Kidney capillary endothelial cell (primary cell): ENCODE measurements around the gene CDS2.

Experiments used
- DNase-seq: peaks from one replicate; pipeline ENCODE4 v3.0.0-alpha.2; 2018; ENCODE audit warnings: low spot score

CDS2 gene

DNA sequence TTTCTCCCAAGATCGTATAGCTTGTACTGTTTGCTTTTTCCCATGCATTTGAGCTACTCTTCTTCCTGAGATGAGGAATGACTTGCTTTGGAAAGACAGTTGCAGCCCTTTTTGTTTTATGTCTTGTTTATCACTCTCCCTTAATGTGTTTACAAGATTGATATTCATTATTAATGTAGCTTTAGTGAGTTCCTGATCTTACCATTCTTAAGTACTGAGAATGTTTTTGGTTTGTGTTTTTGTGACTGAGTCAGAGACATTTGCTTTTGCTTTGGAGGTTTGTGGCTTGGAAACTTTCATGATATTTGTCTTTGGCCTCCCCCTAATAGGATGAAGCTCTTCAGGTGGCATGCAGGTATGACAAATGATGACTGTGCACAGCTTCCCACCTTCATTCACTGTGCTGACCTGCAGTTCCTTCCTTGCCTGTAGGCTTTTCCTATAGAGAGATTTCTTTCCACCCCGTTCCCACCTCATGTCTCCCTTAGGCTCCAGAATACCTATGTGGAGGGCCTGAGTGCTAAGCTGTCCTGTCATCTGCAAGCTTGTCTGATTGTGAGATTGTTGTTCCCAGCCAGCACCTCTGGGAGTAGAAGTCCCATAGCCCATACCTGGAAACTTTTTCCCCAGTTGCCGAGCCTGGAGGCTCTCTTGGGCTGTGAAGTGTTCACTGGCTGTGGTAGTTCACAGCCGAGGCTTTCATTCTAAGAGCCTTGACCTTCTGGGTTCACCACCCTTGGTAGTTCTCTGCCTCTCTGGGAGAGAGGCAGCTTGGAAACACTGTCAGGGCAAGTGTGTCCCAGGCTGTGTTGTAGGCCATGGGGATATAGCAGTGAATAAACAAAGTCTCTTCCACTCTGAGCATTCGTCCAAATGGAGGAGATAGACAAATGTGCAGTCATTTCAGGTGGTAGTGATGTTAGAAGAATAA, 27.1 kb downstream of the CDS2 start:
- no peak for DNase-seq

DNA sequence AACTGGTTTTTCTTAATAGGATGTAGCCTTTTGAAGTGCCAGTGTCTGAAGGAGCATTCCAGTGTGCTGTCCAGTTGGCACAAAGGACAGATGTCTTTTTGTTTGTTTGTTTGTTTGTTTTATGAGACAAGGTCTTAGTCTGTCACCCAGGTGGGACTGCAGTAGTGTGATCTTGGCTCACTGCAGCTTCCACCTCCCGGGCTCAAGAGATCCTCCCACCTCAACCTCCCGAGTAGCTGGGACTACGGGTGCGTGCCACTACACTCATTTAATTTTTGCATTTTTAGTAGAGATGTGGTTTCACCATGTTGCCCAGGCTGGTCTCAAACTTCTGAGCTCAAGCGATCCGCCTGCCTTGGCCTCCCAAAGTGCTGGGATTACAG, 27.7 kb downstream of the CDS2 start:
- no peak for DNase-seq

DNA sequence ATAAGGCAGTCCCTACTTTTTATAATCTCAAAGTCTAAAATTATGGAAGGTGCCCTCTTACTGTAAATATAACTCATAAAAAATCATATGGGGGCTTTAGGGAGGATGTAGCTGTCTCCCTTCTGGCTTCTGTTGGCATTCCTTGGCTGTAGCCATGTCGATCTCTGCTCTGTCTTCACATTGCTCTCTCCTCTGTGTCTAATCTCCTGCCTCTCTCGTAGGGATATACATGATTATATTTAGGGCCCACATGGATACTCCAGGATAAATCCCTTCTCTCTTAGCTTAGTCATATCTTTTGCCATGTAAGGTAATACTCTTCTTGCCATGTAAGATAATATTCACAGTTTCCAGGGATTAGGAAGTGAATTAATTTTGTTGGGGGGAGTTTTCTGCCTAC, 28.6 kb downstream of the CDS2 start:
- DNase-seq = no peak

DNA sequence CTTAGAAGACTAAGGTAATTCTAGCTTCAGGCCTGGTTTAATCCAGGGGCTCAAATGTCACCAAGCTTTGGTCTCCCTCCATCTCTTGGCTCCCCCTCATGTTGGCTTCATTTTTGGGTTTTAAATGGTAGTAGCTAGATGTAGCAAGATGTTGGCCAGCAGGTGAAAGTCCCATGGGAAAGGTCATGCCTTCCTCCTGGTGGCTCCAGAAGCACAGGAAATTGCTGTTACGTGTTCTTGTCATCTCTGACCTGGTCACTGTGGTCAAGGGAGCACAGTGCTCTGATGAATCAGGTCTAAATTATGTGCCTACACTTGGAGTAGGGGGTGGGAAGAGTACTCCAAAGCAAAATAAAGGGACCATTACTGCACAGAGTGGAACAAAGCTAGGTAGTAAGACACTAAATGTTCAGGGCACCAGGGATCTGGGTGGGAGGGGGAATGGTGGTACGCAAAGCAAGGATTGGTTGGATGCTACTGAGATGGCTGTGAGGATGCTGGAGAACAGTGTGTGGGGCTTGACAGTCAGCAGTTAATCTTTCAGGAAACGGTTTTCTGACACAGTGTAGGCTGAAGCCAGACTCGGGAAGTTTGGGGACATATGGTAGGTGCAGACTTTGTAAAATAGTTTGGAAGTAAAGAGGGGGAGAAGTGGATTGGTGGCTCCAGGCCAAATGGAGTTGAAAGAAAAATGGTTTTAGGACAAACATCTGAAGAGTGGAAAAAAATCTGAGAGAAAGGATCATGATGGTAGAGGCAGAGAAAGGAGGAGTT, 30.1 kb downstream of the CDS2 start:
- peak; percentile 51 for DNase-seq

DNA sequence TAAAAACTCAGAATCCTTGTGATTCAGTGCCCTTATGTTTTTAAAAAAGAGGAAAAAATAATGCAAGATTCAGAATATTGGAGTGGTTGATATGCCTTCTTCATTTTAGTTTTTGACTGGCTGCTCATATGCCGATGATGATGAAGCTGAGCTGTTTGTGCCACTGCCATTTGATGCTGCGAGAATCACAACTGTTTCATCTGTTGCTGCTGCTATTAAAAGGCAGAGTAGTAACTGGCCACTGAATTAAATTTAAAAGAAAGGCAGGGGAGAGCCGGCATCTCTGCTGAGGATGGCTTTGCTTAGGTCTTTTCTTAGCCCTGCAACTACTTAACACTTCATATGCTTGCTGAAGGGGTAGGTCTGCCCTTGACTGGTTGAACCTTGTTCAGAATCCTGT, 33.1 kb downstream of the CDS2 start:
- DNase-seq = no peak

DNA sequence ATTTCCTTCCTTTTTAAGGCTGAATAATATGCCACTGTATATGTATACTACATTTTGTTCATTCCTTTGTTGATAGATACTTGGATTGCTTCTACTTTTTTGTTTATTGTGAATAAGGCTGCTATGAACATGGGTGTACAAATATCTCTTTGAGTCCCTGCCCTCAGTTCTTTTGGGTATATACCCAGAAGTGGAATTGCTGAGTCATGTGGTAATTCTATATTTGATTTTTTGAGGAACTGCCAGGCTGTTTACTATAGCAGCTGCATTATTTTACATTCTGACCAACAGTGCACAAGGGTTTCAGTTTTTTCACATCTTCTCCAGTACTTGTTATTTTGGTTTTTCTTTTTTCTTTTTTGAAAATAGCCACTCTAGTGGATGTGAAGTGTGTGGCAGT, 34.1 kb downstream of the CDS2 start:
- no peak for DNase-seq

DNA sequence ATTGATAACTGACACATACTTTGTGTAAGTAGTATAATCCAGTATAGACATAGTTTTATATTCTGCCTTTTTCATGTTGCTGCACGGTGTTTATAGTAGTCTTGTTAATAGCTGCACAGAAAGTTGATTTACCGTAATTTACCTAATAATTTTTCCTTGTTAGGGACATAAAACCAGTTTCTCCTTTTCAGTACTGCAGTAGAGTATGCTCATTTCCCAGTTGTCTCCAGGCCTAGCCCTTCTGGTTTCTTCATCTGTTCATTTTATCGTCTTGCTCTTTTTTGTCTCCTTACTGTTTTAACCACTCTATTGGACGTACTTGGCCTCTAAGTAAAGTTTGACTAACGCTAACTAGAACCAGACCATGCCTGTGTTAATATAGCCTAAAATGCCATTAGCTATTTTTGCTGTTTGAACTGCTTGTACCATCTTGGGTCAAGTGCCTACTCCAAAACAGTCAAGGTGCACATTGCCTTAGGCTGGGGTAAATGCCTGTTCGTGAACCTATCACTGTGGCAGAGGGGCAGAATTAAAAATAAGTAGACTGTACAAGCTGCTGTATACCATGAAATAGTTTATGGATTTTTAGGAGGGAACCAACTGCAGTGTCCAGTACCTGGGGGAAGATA, 34.8 kb downstream of the CDS2 start:
- DNase-seq = no peak

DNA sequence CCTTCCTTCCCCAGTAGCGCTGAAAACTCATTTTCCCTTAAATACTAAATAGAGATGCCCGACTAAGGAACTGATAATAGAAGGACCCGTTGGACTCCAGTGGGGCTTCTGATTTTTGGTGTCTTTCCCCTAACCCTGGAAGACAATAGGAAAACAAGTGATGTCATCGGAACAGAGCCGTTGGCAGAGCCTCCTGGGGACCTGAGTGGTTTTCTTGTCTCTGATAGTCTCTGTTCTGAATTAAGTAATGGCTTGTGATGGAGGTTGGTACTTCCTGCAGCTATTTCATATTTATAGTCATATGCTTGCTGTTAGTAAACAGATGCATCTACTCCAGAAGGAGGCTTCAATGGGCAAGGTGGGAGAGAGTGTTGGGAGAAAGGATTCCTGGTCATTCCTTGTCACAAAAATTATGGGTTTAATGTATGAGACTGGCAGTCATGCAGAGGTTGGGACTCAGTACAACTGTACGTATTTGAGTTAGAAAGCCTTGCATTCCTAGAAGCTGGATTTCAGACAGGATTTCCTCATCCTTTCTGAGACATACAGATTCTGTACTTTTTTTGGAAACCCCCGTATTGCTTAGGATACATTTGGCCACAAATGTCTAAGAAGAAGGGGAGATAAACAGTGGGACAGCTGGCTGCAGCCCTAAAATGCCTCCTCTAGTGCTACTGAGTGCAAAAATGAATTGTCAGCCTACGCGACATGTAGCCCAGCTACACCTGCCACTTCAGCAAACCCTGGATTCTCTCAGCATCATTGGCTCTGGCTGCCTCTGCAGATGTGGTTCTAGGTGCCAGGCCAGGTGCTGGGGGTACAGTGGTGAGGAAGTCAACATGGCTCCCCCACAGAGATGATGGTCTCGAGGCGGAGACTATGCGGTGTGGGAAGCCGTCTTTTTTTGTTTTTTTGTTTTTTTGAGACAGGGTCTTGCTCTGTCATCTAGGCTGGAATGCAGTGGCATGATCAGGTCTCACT, 38.1 kb downstream of the CDS2 start:
- DNase-seq = no peak

DNA sequence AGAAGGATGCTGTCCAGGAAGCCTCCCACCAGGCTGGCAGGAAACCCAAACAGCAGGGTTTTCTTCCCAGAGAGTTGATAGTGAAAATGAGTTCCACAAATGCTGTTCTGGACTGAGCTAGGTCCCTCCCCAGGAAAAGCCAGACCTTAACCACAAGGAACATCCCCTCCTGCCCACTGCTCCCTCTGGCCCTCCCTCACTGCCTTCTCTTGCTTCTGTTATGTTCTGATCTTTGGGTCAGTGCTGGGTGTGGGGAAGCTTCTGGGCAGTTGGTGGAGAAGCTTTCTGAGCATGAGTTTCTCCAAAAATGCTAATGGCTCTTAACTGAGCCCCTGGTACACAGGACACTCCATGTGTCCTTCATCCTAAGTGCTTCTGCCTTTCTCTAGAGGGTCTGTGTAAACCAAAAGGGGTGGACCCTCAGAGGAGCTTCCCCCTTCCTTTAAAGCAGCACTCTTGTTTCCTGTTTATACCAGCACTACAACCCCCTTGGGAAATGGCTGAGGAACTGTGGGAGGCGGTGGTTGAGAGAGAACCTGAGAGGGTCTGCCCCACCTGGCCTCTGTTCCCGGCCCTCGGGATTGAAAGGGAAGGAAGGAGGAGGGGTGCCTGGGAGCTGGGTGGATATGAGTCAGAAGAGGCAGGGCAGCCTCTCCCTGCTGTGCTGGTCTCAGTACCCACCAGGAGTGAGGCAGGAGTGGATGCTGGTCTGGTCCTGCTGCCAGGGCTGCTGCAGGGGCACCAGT, 42.0 kb downstream of the CDS2 start:
- peak; percentile 51 for DNase-seq

DNA sequence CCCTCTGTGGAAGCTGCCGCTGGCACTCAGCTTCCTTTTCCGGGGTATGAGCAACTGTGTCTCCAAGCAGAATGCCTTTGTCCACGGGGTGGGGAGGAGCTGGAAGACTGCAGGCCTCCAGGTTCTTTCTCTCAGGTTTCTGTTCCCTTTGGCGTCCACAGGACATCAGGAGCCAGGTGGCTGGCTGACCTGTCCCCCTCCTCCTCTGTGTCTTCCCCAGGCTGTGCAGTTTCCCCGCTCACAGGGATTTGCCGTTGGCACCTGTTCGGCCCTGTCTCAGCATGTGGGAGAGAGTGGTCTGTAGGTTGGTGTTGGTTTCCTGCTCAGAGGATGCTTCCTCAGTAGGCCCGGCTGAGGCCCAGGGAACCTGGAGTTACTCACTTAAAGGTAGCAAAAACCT, 43.5 kb downstream of the CDS2 start:
- DNase-seq = peak; percentile 55

DNA sequence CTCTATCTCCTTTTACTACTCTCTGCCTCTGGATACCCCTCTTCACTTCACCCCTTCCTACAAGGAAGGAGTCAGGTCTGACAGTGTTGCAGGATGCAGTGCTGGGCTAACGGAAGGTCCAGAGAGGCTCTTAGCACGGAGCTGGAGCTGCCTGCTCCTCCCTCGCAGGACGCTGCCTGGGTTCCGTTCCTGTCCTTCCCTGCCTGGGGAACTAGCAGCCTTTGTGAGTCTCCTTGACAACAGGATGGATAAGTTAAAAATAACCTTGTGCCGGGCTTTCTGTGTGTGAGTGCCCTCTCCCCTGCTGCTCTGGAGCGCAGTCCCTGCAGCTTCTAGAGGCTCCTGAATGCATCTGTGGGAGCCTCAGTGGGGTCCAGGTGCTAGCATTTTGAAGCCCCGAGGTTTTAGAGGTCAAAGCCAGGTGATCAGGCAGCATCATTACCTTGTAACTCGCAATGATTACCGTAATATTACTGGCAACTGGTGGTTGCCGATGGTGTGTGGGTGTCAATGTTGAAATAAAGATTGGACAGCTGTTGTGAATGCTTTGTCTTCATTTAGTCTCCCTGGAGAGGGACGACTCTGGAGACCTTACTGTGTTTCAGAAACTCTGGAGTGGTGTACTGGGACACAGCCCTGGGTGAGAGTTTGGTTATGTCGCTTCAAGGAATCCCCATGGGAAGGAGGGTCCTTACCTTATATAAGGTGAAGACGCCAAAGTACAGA, 44.4 kb downstream of the CDS2 start:
- DNase-seq = peak; percentile 64

DNA sequence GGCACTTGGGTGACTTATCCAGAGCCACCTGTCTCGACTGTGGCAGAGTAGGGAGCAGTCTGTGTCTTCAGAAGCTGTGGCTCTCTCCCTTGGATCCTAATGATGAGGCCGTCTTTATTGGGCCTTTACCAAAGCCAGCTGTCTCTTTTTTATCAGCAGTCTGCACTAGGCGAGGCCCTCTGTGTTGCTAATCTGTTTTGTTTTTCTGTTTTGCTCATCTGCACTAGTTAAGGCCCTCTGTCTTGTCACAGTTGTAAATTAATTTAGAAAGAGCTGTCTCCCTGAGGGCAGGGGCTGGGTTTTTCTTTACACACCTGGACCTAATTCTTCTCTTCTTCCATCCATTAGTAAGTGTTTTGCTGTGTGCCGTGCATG, 45.0 kb downstream of the CDS2 start:
- no peak for DNase-seq

DNA sequence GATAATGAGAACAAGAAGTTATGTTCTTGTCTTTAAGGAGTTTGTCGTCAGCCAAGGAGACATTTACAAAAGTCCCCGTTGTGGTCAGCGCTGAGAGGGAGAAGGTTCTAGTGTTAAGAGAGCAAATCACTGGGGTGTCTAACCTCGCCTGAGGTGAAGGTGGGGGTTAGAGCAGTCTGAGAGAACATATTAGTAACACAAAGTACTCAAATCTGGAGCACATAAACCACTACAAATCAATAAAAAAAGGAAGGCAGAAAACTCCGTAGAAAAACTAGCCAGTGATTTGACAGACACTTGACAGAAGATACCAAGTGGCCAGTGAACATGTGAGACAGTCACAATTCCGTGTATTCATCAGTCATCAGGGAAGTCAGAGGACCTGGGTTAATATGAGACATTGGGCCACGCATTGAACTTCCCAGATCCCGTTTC, 45.4 kb downstream of the CDS2 start:
- no peak for DNase-seq

DNA sequence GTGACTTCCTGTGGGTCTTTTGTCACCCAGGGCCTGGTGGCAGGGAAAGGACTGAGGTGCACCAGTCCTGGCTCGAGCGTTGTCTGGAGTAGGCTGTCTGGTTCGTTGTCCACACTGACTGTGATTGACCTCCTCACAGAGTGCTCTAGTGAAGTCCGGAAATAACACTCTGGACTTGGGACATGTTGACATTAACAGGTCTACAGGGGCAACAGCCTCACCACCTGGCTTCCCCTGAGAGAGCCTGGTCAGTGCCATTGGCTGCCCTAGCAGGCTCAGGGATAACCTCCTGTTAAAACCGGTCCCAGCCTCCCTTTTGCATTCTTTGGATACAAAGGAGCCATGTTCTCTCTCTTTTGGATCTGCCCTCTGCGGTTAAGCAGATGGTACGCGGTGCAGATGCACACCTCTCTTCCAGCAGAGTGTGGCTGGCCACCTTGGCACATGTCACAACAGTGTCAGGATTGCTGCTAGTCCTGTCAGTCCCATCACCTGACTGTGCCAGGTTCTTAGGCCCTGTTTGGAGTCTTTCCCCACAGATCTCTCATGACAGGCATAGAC, 46.2 kb downstream of the CDS2 start:
- no peak for DNase-seq

DNA sequence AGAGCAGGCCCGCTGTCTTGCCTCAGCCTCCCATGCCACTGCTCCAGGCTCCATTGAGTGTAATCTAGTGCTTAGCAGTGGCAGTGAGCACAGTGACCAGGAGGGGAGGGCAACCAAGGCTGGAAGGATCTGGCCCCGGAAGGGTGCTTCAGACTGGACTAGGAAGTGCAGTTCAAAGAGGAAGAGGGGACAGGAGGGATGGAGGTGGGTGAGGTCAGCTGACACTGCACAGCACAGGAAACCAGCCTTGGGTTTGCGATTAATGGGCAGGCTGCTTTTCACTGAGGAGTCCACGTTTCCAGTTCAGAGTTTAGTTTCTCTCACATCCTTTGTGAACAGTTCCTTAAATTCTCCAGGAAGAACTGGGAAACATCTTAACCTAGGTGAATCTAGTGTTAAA, 46.9 kb downstream of the CDS2 start:
- DNase-seq = no peak

DNA sequence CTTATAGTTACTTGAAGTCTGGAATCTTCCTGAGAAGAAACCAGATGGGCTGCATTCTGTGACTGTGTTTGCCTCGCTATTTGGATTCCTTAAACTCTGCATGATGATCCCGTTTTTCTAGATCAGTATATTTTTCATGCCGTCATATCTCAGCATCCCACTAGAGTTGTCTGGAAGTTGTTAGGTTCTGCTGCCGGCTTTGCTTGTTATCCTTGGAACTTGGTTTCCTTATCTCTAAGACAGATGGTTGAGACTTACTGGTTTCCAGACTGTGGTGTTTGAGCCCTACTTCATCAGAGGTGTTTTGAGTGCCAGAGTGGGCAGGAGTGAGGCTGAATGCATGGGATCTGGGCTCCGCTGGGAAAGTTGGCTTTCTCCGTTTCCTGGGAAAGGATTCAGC, 50.3 kb downstream of the CDS2 start:
- DNase-seq = no peak

DNA sequence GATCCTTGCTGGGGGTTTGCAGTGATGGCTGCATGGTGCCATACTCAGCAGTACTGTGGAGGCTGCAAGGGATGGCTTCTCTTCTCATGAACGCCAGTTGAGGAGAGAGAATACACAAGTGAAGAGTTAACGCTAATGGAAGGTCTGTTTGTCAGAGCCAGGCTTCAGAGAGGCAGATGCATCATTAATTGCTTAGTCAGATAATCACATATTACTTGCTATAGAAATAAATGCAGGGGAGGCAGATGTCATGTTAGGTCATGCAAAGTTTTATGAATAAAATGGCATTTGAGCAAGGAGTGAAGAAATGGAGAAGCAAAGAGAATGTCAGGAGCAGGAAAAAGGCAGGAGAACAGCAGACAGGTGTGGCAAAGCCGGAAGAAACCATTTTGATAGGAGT, 51.2 kb downstream of the CDS2 start:
- DNase-seq = no peak

DNA sequence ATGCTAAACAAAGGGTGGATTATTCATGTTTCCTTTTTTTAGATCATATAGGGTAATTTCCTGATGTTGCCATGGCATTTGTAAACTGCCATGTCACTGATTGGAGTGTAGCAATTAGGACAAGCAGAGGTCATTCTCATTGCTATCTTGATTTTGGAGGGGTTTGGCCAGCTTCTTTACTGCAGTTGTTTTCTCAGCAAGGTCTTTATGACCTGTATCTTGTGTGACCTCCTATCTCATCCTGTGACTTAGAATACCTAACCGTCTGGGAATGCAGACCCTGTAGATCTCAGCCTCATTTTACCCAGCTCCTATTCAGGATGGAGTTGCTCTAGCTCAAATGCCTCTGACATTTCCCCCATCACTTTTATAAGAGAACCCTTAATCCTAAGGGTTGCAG, 53.6 kb downstream of the CDS2 start:
- DNase-seq = no peak

DNA sequence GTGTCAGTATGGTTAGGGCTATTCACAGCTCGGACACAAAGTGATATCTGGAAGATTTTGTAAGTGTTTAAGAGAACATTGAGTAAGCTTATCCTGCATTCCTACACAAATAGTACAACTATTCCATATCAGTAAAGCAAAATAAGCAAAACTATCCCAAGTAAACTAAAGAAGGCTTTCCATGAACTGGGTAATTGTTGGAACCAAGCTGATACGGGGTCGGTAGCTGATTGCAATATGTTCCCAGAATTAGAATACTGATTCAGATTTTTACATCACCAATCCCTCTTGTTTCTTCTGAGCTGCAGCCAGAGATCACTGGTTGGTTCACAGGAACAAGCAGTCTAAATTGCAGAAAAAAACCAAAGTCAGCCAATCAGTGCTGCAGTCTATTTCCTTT, 54.1 kb downstream of the CDS2 start:
- DNase-seq = no peak

DNA sequence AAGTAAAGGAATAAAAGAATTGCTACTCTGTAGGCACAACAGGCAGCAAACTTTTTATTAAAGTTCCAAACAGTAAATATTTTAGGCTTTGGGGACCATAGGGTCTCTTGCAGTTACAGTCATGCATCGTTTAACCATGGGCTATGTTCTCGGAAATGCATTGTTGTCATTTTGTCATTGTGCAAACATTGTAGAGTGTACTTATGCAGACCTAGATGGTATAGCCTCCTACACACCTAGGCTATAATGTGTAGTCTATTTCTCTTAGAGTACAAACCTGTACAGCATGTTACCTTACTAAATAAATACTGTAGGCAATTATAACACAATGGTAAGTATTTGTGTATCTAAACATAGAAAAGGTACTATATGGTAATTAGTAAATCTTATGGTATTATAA, 54.7 kb downstream of the CDS2 start:
- no peak for DNase-seq
